ENCODE measurements around the gene SLX9. TPM values are rescaled to one million over a fixed set of nuclear protein-coding genes. Genes with fewer than 3 reads are reported as not detected.
"Not testable (repeated sequence)": the region's sequence is repeated elsewhere in the genome, so short reads cannot be mapped to it uniquely, and the experiment has no call there.

Gene SLX9
- total RNA-seq, 3 donors from 2014 or later = 15.8 to 17.7 (median 17.0) TPM

DNA sequence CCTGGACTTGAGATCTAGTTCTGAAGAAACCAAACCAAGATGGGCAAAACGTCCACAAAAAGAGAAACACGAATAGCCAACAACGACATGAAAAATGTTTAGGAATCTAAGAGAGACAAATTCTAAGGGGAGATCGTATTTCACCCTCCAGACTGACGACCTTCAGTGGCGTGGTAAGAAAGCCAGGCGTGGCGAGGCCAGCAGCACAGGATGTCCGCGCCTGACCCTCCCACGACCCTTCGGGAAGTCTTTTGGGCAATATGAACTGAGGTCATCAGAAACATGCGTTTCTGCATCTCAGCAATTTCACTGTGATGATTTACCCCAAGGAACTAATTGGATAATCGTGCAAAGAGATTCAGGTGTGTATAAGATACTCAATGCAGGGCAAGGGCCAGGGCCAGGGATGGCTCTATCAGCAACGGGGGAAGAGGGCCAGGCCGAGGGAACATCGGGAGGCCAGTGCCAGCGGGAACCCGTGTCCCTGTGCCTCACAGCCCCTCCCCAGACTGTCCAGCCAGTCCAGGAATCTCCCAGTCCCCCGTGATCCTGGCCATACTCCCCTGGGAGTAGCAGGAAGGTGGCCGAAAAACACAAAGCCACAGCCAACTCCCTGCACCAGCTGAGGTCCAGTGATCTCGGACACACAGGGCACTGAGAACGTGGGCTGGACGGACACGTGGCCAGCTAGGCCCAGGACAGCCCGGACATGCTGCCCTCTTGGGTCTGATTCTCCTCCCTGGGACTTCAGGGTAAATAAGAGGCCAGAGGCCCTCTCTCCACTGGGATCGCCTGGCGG, 81.0 kb downstream of the SLX9 start:
- no peaks in the 10 kb centered on the region for H3K9me3 ChIP-seq
- intact Hi-C loops (cut with DNase I; ENCODE audit: low total_unique reads) = no loop called here
- no peaks in the 10 kb centered on the region for H3K27me3 ChIP-seq
- DNase-seq (ENCODE audit: low spot score in 2 of 2) = peak in 1 of 2 donors; percentile 33
- H3K4me3 ChIP-seq = no peak overlapping the region
- H3K36me3 ChIP-seq = no peaks in the 10 kb centered on the region
- no peak for TF ChIP-seq POLR2A (IDR thresholded peaks at IDR 0.05)
- no peak for TF ChIP-seq POLR2AphosphoS5 (IDR thresholded peaks at IDR 0.05)
- TF ChIP-seq, protein P1, sequence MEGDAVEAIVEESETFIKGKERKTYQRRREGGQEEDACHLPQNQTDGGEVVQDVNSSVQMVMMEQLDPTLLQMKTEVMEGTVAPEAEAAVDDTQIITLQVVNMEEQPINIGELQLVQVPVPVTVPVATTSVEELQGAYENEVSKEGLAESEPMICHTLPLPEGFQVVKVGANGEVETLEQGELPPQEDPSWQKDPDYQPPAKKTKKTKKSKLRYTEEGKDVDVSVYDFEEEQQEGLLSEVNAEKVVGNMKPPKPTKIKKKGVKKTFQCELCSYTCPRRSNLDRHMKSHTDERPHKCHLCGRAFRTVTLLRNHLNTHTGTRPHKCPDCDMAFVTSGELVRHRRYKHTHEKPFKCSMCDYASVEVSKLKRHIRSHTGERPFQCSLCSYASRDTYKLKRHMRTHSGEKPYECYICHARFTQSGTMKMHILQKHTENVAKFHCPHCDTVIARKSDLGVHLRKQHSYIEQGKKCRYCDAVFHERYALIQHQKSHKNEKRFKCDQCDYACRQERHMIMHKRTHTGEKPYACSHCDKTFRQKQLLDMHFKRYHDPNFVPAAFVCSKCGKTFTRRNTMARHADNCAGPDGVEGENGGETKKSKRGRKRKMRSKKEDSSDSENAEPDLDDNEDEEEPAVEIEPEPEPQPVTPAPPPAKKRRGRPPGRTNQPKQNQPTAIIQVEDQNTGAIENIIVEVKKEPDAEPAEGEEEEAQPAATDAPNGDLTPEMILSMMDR (IDR thresholded peaks at IDR 0.05) = no peak
- H3K27ac ChIP-seq = peak overlapping the region in 1 of 2 donors; percentile 89
- H3K4me1 ChIP-seq = peaks cover 0 to 8% of the 10 kb centered on the region in 2 donors

- DNase-seq (ENCODE audit: low spot score in 2 of 2) = peak in 1 of 2 donors; percentile 46
These were observed 81.9 kb downstream of the SLX9 start for GRCh38 chr21:45021428-45022347.

DNA sequence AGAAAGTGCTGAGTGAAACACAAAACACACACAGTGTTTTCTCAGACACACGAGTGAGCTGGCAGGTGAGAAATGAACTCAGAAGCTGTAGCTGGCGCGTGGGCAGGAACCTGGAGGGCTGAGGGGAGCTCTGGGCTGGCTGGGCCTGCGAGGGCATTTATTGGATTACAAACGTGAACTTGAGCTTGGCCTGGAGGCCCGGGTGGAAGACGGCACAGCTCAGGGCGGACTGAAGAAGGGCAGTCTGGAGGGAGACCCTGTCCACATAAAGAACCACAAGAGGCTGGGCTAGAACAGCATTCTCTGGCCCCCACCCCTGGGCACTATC, 82.5 kb downstream of the SLX9 start:
- intact Hi-C loops (cut with DNase I; ENCODE audit: low total_unique reads) = no loop called here
- H3K27ac ChIP-seq = no peak overlapping the region
- no peaks in the 10 kb centered on the region for H3K9me3 ChIP-seq
- no peaks in the 10 kb centered on the region for H3K36me3 ChIP-seq
- no peaks in the 10 kb centered on the region for H3K27me3 ChIP-seq
- DNase-seq (ENCODE audit: low spot score in 2 of 2) = no peak
- no peak for TF ChIP-seq POLR2AphosphoS5 (IDR thresholded peaks at IDR 0.05)
- no peak for TF ChIP-seq POLR2A (IDR thresholded peaks at IDR 0.05)
- TF ChIP-seq, protein P1 (IDR thresholded peaks at IDR 0.05) = no peak
- H3K4me3 ChIP-seq = no peak overlapping the region
- peaks cover 0 to 8% of the 10 kb centered on the region in 2 donors for H3K4me1 ChIP-seq

More at GRCh38 chr21:45021428-45022347, 81.9 kb downstream of the SLX9 start:
- intact Hi-C loops (cut with DNase I; ENCODE audit: low total_unique reads) = no loop called here
- Histone ChIP-seq H3K27ac (peak overlapping the region in 1 of 2 donors; percentile 25), H3K4me1 (peaks cover 0 to 8% of the 10 kb centered on the region in 2 donors), H3K4me3 (no peak overlapping the region), H3K36me3 (no peaks in the 10 kb centered on the region), H3K9me3 (no peaks in the 10 kb centered on the region), H3K27me3 (no peaks in the 10 kb centered on the region)
- TF ChIP-seq, protein P1 (IDR thresholded peaks at IDR 0.05) = no peak
- TF ChIP-seq POLR2A (IDR thresholded peaks at IDR 0.05) (no peak), POLR2AphosphoS5 (IDR thresholded peaks at IDR 0.05) (no peak)

- intact Hi-C loops (cut with DNase I; ENCODE audit: low total_unique reads) = no loop called here
- TF ChIP-seq POLR2A (IDR thresholded peaks at IDR 0.05) (no peak), POLR2AphosphoS5 (IDR thresholded peaks at IDR 0.05) (no peak)
- TF ChIP-seq, protein P1 (IDR thresholded peaks at IDR 0.05) = no peak
These were observed 82.9 kb downstream of the SLX9 start for GRCh38 chr21:45022736-45023135.

GRCh38 chr21:45024516-45024915, 84.7 kb downstream of the SLX9 start:
- DNase-seq (ENCODE audit: low spot score in 2 of 2); intact Hi-C loops (cut with DNase I; ENCODE audit: low total_unique reads); H3K9me3 ChIP-seq; H3K27ac ChIP-seq; H3K4me3 ChIP-seq; H3K4me1 ChIP-seq; H3K36me3 ChIP-seq; H3K27me3 ChIP-seq: not testable (repeated sequence)

More at GRCh38 chr21:45022736-45023135, 82.9 kb downstream of the SLX9 start:
- Histone ChIP-seq H3K36me3 (no peaks in the 10 kb centered on the region), H3K9me3 (no peaks in the 10 kb centered on the region), H3K27me3 (no peaks in the 10 kb centered on the region), H3K4me1 (peaks cover 0 to 8% of the 10 kb centered on the region in 2 donors), H3K27ac (no peak overlapping the region), H3K4me3 (no peak overlapping the region)
- no peak for DNase-seq (ENCODE audit: low spot score in 2 of 2)

Measured in breast epithelium (tissue), 4 donors.